Muscle of arm (tissue), 12 donors: ENCODE measurements around the gene TLK1. TPM values are rescaled to one million over a fixed set of nuclear protein-coding genes. Genes with fewer than 3 reads are reported as not detected.
A peak's percentile ranks its signal among the peaks of the same experiment; 100 is the strongest.
"Not testable (repeated sequence)": the region's sequence is repeated elsewhere in the genome, so short reads cannot be mapped to it uniquely, and the experiment has no call there.

ENCODE experiments used
- DNase-seq: peaks from one replicate; pipeline ENCODE4 v3.0.0-alpha.2; 2013
- polyA plus RNA-seq, 12 donors: library from polyadenylated mRNA; unstranded; fragments of 120-200 nt; gene quantifications; one replicate each; pipeline ENCODE4 v1.2.1, GENCODE V29; 2013; ENCODE audit not compliant: insufficient read length in 12 of 12

TLK1 gene
- polyA plus RNA-seq, 12 donors: 20.0 to 721 (median 28.2) TPM

DNA sequence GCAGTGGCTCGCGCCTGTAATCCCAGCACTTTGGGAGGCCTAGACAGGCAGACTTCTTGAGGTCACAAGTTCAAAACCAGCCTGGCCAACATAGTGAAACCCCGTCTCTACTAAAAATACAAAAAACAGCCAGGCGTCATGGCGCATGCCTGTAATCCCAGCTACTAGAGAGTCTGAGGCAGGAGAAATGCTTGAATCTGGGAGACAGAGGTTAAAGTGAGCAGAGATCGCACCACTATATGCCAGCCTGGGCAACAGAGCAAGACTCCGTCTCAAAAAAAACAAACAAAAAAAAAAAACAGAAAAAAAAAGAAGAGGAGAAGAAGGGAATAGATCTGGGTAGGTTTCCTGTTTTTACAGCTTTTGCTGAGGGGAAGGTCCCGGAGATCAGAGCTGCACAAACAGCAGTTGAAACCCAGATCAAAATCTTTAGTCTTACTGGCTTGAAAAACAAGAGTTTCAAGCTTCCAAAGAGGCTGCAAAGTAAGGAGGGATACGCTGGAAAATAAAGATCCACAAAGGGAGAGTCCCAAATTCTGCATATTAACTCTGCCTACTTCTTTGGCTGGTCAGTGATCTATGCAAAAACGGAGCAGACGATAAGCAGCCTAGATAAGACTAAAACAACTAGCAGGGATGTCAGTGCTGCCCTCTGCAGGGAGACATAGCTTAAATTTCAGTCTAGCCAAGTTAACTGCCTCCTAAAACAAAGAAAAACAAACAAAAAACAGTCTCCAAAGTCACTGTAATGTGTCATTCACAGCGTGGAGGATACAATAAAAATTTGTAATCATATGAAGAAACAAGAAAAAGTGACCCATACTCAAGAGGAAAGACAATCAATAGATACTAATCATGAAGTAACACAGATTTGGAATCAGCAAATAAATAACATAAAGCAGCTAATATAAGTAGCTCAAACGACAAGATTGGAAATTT lies 74.1 kb downstream of the TLK1 start:
- peak; percentile 36 for DNase-seq

- no peak for DNase-seq
These were observed 76.6 kb downstream of the TLK1 start for GRCh38 chr2:171084128-171084527.

GRCh38 chr2:171083451-171083850 lies 77.2 kb downstream of the TLK1 start:
- DNase-seq: no peak

DNA sequence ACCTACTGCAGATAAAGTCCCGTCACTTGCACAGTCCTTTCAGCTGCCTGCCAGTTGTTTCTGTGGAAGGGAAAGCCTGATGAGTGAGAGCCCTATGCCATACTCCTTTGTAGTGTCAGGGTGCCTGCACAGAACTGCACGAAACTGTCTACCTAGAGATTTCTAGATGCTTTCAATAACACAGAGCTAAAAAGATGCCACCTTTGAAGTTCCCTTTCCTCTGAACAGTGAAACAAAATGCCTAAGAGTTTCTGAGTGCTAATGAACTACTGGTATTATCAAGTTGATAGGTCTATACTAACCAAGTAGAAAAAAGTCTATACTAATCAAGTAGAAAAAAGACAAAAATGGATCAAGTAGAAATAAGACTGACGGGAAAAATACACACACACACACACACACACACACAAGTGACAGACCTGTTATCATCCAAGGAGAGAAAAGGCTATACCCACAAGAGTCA lies 79.0 kb downstream of the TLK1 start:
- DNase-seq: no peak

DNA sequence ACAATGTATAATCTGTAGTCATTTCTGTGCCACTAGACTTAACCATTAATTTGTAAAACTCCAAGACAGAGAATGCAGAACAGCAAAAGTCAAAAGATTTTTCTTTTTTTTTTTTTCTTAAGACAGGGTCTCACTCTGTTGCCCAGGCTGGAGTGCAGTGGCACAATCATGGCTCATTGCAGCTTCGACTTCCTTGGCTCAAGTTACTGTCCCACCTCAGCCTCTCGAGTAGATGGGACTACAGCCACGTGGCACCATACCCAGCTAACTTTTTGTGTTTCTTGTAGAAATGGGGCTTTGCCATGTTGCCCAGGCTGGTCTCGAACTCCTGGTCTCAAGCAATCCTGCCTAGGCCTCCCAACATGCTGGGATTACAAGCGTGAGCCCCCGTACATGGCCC lies 80.1 kb downstream of the TLK1 start:
- DNase-seq: no peak

GRCh38 chr2:171076422-171076821 lies 84.3 kb downstream of the TLK1 start:
- DNase-seq: not testable (repeated sequence)

DNA sequence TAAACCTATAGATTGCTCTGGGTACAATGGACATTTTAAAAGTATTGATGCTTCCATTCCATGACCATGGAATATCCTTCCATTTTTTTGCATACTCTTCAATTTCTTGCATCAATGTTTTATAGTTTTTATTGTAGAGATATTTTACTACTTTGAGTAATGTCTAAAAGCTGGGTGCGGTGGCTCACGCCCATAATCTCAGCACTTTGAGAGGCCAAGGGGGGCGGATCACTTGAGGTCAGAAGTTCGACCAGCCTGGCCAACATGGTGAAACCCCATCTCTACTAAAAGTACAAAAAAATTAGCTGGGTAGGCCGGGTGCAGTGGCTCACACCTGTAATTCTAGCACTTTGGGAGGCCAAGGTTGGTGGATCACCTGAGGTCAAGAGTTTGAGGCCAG lies 88.5 kb downstream of the TLK1 start:
- no peak for DNase-seq

DNA sequence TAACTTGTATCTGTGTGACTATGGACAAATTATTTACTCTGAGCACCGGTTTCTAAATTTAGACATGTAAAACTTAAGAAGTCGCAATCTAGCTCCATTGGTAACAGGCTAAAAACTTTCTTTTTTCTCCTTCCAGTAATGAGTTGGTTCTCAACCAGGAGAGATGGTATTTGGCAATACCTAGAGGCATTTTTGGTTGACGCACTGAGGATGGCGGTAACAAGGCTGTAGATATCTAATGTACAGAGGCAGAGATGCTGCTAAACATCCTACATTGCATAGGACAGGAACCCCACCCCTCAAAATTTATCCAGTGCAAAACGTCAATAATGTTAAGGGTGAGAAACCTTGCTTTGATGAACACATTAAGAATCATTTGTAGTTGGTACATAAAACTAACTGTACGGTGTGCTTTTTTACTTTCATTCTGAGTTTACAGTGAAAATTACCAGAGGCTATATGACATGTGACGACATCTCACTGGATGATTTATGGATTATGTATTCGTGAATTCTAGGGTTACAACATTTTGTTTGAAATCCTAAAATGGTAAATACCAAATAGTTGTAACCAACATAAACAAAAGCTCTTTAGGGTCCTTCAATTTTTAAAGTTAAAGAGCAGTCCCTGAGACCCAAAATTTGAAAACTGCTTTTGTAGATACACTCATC lies 91.3 kb downstream of the TLK1 start:
- DNase-seq: no peak

GRCh38 chr2:171066110-171066509 lies 94.6 kb downstream of the TLK1 start:
- no peak for DNase-seq

DNA sequence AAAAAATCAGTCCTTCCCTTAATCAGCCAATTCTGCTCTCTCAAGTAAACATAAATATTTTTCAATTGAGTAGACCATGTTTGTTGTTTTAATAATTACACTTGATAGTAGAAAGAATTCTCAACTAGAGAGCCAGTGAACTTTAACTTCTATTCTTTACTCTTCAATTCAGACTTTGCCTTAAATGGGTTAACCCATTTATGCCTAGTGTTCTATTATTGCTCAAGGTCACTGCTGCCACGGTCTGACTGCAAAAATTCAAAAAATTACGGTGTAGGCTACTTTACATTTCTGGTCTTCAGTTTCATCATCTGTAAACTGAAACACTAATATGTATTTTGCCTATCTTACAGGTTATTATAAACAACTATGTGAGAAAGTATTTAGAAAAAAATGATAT lies 103.1 kb downstream of the TLK1 start:
- no peak for DNase-seq

DNA sequence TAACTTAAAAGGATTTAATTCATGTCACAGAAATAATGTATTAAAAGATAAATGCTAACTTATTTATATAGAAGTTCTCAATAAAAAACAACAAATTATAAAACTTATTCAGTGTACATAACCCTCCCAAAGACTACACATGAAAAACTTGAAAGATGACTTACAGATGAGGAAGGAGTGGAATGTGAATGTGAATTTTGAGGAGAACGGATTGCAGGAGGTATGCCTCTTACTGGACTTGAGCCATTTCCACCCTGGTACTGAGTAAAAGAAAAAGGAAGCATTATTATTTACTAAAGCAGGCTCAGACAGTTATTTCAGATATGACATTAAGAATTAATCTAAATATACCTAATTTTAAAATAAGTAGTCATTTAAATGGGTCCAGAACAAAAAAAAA lies 104.4 kb downstream of the TLK1 start:
- no peak for DNase-seq

DNA sequence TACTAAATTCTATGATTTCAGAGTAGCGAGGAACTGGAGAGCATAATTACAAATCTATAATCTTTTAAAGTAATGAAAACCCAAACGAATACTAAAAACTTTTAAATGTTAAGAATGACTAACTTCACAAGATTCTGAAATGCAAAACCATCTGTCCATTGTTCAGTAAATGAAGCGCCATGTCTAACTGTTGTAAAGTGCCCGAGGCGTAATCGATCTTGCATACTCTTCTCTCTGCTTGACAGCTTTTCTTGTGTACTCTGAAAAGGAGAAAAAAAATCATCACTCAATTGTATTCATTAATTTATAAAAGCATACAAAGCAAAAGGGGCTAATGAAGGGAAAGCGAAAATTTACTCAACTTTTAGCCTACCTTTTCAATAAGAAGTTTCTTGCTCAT lies 111.0 kb downstream of the TLK1 start:
- no peak for DNase-seq

DNA sequence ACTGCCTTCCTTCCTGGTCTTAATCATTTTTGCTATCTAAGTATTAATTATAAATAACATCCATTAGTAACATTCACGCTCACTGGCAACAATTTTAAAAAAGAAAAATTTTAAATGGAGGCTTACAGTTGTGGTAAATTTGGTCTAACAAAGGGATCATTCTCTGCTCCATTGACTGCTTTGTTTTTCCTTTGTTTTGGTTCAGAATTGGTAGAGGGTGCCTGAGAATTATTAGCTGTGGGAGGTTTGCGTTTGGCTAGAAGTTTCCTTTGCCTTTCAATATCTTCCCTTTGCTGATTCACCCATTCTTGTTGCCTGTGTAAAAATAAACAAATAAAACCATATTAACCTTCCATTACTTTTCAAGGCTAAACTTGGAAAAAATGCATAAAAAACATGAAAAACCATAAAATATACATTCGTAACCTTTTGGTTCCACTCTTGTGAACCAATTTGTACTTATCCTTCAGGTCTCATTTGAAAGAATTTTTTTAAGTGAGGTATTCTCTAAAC lies 114.6 kb downstream of the TLK1 start:
- no peak for DNase-seq

GRCh38 chr2:171044416-171044815 lies 116.3 kb downstream of the TLK1 start:
- no peak for DNase-seq

- no peak for DNase-seq
These were observed 118.3 kb downstream of the TLK1 start for GRCh38 chr2:171042253-171042969.

DNA sequence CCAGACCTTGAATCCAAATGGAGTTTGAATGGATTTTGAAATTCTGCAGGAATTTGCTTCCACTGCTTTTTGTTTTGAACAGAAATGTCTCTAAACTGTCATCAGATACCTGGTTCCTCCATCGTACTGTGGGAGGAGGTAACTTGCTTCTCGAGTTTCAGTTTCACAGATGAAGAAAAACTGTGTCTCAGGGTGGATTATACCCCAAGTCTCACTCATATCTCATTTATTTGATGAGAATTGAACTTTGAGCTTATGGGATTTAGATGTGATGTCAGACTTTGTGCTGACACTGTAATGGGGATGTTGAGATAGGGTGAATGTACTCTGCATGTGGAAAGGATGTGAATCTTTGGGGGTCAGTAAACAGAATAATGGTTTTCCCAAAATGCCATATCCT lies 124.2 kb downstream of the TLK1 start:
- DNase-seq: no peak

DNA sequence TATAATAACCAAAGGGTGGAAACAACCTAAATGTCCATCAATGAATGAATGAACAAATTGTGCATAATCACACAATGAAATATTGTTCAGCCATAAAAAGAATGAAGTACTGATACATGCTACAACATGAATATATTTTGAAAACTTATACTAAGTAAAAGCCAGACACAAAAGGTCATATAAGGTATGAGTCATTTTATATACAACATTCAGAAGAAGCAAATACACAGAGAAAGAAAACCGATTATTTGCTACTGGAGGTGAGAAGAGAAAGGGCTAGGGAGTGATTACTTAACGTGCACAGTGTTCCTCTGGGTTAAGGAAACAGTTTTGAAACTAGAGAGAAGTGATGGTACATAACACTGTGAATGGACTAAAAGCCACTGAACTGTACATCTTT lies 126.4 kb downstream of the TLK1 start:
- no peak for DNase-seq

DNA sequence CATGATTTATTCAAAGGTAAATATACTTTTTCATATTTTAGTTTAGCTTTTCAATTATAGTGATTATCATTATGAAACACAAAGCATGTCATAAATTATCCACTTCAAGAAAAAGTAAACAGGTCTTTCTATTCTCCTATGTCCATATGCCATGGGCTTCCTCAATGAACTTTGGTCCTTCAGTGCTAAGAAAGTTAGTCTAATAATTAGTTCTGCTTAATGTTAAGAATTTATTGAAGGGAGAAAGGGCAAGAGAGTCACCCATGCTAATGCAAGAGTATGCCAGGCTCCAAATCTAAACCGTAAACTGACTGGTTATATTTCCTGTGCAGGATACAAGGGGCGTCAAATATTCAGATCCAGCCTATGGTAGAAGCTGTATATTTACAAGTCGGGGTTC lies 135.5 kb downstream of the TLK1 start:
- DNase-seq: no peak

- no peak for DNase-seq
These were observed 142.2 kb downstream of the TLK1 start for GRCh38 chr2:171018522-171018921.

DNA sequence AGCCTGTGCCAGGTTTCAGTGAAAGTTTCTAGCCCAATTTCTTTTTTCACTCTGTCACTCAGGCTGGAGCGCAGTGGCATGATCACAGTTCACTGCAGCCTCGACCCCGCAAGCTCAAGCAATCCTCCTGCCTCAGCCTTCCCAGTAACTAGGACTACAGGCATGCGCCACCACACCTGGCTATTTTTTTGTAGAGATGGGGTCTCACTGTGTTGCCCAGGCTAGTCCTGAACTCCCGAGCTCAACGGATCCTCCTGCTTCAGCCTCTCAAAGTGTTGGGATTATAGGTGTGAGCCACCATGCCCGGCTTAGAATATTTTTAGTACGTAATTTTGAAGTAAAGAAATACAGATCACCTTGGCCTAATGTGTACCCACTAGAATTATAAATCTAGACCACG lies 144.6 kb downstream of the TLK1 start:
- DNase-seq: no peak

DNA sequence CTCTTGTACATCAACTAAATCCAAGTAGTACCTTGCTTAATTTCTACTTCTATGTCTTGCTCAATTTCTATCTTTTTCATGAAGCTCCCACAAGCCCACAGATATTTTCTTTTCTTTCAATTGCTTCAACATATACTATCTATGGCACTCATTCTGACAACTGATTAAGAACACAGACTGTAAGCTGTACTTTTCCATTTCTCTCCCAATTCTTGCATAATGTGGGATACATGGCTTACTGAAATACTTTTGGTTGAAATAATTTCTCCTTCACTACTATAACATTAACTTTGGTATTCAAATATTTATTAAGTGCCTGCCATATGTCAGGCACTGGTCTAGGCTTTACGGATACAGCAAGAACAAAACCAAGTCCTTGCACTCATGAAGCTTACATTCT lies 146.8 kb downstream of the TLK1 start:
- DNase-seq: no peak

GRCh38 chr2:171009386-171009785 lies 151.3 kb downstream of the TLK1 start:
- DNase-seq: no peak
